Amygdala (tissue), 56 donors: ENCODE measurements around the gene RMRP.
A peak's percentile ranks its signal among the peaks of the same experiment; 100 is the strongest.

Source experiments
- DNase-seq, 56 donors: peaks; one replicate each; lab custom pipeline; 2025; lab: John Stamatoyannopoulos, UW

RMRP gene

DNA sequence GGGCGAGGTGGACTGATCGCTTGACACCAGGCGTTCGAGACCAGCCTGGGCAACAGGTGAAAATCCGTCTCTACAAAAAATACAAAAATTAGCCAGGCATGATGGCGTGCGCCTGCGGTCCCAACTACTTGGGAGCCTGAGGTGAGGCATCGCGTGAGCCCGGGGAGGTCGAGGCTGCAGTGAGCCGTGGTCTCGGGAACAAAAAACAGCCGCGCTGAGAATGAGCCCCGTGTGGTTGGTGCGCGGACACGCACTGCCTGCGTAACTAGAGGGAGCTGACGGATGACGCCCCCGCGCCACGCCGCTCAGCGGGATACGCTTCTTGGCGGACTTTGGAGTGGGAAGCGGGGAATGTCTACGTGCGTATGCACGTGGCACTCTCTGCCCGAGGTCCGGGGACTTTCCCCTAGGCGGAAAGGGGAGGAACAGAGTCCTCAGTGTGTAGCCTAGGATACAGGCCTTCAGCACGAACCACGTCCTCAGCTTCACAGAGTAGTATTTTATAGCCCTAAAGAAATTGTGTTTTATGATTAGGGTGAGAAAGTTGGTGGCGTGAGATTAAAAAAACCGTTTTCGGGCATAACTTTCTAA is at the start of gene RMRP:
RMRP (minus strand) TSS at position 474 of the 591 bp plus-strand sequence.
- peak; percentile 43 to 99 (median 94) for DNase-seq

DNA sequence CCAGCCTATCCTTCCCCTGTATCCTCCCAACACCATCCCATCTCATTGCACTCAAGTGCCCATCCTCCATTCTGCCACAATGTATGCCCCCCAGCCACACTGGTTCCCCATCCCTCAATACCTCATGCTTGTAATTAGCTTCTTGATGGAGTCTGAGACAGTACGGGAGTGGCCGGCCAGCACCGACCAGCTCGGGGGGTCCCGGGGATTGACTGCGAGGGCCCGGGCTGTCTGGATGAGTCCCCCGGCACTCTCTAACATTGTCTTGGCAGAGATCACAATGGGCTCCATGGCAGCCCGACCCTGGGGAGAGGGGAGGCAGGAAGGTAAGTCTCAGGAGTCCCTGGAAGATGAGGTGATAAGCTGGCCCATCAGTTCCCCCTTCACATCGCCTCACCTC is 49.1 kb upstream of the RMRP start:
- DNase-seq = no peak

DNA sequence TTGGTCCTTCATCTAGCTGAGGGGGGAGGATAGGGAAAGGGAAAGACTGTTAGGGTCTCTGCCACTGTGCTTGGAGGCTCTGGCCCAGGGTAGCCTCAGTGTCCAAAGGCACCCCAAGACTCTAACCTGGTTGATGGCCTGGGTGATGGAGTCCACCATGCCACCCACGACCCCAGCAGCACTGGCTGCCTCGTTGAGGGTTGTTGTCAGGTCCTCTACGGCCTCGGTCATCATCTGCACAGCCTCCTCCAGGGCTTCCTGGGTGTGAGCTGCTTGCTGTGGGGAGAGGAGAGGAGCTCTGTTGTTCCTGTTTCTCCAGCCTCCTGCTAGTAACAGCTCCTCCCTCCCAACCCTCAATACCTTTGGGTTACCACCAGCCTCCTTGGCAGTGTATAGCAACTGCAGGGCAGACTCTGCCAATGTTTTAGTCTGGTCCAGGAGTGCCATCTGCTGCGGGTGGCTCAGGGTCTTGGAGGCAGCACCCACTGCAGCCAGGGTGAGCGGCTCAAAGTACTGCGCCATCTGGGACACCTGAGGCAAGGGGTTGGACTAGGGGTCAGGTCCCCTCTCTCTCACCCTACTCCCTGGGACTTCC is 48.1 kb upstream of the RMRP start:
- no peak for DNase-seq

DNA sequence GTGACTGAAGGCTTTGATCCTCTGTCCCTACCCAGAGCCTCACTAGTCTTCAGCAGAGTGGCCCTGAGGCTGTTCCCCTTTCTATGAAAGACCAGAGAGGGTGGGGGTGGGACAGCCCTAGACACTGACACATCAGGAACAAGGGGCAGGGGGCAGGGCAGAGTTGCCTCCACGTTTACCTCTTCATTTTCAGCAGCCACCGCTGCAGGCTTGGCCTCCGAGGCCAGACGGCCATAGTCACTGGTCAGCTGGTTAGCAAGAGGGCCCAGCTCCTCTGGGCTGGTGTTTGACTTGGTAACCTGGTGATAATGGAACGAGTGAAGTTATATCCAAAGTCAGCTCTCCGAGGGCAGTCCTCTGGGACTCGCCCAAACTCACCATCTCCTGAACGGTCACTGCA is 47.6 kb upstream of the RMRP start:
- no peak for DNase-seq

DNA sequence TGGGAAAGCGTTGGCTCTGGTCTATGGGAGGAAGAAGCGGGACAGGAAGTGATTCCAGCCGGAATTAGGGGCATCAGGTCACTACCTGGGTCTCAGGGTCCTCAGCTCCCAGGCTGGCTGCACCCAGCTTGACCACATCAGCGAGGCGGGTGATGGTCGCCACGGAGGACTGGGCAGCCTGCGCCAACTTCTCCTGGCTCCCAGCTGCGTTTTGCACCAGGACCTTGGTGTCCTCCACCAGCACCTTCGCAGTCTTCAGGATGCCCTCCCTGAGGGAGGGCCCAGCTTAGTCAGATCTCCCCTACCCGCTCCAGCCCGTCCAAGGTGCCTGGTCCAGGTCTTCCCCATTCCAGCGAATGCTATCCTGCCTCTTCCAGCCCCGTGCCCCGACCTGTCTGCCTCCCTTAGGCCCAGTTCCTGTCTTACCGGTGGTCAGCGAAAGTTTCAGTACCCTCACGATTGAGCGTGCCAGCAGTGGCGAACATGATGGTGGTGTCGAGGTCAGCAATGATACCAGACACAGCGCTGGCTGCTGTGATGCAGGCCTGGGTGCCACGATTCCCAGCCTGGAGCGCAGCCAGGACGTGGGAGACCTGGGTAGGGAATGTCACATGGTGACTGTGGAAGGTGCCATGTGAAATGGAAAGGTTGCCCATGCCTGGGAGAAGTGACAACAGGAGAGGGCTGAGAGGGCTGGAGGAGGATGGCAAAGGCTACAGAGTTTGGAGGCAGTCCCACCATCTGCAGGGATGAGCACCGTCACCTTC is 46.3 kb upstream of the RMRP start:
- DNase-seq = no peak

DNA sequence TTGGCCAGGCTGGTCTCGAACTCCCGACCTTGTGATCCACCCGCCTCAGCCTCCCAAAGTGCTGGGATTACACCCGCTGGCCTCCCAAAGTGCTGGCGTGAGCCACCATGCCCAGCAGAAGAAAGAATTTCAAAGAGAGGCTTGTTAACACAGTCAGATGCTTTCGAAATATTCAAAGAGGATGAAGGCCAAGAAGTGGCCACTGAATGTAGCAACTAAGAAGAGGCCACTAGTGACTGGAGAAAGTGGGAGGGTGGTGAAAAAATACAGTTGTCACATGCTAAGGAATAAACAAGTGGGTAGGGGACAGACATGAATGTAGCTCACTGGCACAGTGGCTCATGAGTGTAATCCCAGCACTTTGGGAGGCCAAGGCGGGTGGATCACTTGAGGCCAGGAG is 44.9 kb upstream of the RMRP start:
- DNase-seq = no peak

DNA sequence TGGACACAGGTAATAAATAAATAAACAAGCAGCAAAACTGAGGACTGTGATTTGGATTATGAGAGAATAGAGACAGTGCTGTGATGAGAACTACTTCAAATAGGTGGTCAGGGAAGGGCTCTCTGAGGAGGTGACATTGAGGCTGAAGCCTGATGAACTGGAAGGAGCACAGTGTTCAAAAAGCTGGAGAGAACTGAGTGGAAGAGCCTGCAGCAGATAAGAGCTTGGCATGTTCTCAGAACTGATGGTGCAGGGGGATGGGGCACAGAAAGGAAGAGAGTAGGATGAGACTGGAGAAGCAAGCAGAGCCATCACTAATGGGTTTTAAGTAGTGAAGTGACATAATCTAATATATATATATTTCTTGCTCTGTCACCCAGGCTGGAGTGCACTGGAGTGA is 43.1 kb upstream of the RMRP start:
- no peak for DNase-seq

DNA sequence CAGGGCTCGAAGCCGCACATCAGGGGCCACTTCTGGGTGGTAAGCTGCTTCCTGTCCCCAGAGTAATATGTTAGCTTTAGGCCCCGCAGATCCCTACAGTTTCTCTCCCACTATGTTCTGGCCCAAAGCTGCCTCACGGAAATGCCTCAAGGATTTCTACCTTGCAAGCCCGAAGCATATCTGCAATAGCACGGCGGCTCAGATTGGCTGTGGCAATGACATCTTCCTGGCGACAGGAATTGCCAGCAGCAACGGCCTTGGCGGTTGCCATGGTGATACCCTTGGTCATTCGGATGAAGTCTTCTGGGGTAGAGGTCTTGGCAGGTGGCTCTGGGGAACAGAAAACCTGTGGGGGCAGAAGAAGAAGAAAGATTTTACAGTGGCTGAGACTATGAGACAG is 42.2 kb upstream of the RMRP start:
- DNase-seq = no peak

DNA sequence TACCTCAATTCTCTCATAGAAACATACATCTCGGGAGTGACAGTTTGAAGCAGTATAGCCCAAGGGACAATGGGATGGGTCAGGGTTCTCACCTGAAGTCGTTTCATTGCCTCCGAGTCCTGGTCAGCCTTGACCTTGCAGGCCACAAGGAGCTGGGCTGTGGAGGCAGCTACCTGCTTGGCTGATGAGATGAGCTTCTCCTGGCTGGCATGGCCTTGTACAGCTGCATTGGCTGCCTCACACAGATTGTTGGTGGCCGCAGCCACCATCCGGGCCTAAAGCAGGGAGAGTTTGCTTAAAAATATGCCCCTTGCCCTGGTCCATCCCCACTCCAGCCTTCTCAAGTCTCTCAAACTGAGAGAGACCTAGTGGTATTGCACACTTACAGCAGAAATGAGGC is 40.4 kb upstream of the RMRP start:
- DNase-seq = no peak

DNA sequence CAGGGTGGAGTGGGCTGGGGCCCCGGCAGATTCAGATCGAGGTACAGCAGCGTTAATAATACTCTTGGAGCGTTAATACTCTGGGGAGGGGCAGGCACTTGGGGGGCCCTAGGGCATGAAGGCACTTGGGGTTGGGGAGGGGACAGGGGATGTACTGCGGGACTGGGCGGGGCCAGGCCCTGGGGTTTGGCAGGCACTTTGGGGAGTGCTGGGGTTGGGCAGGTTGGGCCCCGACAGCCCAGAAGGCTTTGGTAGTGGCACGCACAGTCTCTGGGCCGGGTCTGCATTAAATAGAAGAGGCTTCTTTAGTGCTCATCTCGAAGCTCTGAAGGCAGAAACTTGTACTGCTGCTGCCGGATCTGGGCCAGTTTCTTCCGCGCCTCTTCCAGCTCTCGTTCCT is 39.7 kb upstream of the RMRP start:
- no peak for DNase-seq

DNA sequence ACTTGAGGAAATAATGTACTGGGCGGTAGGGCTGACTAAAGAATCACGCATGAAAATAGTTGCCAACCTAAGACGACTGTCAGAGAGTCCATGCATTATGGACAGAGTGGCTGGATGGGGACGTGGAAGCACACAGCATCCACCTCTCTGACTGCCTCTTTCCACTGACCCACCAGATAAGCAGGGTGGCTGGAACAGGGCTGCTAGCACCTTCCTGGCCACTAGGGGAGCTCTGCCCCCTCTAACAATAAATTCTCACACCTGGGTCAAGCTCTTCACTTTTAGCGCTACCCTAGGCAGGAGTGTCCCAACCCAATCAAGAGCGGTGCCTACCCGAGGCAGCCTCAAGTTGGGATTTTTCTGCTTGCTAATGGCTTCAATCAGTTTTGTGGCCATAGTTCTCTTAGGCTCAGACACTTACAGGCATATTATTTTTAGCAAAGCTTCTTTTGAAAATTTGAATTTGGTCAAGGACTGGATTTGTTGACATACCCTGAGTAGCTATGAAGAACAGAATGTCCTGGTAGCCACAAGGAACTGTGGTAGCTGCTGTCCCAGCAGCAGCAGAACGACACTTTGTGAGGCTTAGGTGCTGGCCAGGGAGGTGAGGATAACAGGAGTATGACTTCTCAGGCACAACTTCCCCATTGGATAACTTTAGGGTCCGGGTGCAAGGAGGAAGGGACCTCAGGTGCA is 38.8 kb upstream of the RMRP start:
- DNase-seq = peak in 20 of 56 donors; percentile 6 to 48 (median 16)

DNA sequence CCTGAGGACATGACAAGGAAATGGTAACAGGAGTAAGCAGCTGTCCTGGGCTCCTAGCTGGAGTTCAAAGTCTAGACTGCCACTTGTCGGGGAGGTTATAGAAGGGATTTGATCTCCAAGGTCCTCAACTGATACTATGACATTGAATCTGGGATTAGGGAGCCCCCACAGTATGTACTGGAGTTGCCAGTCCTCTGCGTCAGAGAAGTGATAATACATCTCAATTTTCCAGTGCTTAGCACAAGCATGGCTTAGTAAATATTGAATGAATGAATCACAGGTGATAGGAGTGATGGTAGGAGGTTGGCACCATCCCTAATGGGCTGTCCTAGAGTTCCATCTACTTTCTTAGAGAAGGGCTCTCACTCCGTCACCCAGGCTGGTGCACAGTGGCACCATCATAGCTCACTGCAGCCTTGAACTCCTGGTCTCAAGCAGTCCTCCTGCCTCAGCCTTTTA is 38.2 kb upstream of the RMRP start:
- DNase-seq = no peak

DNA sequence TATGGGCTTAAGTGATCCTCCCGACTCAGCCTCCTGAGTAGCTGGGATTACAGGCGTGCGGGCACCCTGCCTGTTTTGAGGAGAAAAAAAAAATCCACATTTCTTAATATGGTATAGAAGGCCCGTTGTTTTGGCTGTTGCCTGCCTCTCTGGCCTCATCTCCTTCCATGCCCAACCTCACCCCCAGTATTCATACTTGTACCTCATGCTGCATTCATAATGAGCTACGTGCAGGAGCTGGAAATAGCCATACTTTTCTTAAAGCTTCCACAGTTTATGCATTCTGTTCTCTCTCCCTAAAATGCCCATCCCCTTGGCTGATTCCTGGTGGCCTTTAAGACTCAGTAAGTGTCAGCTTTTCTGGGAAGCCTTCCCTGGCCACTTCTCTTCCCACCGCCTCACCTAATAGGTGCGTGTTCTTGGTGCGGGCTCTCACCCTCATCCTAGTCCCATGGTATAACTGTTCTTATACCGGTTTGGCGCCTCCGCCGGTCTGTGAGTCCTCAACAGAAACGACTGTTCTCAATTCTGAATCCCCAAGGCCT is 34.0 kb upstream of the RMRP start:
- DNase-seq = no peak

DNA sequence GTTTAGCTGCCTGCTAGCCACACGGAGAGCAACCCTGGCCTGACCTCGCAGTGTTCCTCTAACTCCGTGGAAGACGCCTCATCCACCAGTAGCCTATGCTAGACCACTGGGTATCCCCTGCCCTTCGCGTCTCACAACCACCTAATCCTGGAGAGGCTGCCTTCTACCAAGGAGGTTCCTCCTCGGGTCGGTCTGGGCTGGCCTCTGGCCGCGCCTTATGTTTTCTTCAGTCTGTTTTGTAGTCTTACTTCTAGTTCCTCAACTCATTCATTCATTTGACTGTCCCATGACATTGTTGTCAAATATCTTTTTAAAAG is 33.5 kb upstream of the RMRP start:
- DNase-seq = peak in 3 of 56 donors; percentile 39 to 56 (median 43)

DNA sequence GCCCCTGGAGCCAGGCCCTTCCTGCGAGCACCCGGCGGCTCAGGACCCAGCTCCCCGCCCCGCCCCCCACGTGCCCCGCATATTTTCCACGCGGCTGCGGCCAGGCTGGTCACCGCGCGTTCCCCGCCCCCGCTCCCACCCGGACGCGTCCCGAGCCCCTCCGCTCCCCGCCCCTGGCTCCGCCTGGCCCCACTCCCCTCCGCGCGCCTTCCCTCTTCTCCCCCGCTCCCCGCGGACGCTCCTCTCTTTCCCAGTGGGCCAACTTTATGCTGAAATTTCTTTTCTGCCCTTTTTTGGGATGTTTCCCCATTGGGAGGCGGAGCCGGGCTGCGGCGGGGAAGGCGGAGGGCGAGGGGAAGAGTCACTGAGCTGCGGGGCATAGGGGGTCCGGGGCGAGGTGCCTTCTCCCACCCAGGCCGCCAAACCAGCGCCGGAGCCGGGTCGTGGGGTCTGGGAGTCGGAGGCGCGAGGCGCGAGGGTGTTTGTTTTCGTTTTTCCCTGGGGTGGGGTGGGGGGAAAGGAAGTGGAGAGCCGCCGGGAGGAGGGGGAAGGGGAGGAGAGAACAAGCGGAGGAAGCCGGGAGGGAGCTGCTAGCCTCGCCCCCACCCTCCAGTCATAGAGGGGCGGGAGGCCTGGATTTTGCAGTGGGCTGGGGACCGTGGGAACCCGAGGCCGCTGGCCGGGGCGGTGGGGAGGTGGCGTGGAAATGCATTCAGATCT is 33.0 kb upstream of the RMRP start:
- DNase-seq = peak in 32 of 56 donors; percentile 16 to 70 (median 38)

DNA sequence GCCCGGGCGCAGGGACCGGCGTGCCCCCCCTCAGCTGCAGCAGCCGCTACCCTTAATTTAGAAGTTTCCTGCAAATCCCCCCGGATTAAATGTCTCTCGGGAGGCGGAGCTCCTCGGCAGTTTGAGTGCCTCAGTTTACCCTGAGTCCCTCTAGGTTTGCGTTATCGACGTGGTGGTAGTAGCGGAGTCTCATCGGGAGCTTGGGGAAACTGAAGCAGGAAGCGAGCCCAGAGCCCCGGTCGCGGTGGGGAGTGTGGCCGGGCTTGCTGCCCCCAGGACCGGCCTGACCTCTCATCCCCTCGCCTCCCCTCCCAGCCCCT is 32.4 kb upstream of the RMRP start:
- DNase-seq = no peak

DNA sequence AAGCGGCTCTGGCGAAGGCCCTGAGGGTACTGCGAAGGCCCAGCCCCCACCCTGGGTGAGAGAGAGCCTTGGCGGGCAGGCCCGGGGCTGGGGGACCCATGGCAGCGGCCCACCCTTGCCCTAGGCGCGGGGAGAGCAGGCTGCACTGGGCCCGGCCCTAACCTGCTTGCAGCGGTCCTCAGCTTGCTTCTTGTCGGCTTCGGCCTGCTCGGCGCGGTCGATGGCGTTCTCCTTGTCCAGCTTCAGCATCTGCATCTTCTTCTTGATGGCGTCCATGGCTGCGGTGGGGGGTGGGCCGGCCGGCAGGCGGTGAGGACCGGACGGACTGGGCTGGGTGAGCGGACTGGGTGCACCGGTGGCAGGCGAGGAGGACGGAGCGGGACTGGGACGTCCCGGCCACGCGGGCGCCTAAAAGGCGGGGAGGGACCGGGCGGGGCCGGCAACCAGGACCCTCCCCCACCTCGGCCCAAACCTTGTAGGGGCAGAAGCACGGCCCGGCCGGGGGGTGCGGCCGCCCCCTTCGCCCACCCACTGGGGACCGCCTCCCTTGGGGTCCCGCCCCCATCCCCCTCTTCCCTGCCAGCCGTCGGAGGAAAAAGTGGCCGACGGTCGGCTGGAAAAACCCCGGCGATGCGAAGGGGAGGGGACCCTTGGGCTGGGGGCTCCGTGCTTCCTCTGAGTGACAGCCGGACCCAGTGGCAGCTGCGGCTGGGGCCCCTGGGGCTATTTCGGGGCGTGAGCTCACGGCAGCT is 31.9 kb upstream of the RMRP start, which contains the start of gene TPM2:
TPM2 (minus strand) TSS at position 384 of the 752 bp plus-strand sequence; CDS start at position 276, 108 bp downstream.
- DNase-seq = no peak

DNA sequence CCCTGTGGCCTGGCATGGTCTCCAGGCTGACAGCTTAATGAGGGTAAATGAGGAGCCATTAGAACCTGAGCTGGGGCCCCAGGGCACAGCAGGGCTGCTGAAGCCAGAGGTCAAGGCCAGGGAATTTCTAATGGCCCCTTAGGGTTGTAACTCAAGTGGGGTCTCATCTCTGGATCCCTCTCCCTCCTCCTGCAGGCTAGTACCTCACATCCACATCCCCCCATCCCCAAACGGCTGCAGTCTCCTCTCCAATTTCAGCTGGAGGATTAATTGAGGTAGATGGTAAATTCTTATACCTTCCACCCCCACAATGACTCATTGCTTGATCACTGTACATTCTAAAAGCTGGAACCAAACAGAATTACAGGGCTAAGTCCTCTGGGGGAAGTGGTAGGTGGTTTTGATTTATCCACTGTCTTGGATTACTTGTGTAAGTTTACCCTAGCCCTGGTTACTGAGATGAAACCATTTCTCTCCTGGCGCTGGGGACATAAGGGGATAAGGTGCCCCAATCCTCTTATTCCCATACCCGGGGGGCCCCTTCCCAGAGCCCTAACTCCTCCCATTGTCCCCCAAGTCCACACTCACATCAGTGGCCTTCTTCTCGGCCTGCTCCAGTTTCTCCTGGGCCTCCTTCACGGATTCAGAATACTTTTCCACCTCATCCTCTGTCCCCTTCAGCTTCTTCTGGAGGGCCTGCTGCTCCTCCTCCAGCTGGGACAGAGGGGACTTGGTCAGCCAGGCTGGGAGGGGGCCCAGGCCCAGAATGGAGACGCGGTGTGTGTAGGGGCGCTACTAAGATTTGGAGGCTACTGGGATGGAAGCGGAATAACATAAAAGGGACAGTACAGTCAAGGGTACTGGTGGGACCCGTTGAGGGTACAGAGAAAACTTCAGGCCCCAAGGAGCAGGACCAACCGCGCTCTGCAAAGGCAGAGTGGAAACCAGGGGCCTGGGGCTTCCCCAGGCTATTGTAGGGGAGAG is 31.0 kb upstream of the RMRP start:
- DNase-seq = peak in 2 of 56 donors; percentile 3 to 9
